ENCODE results near the gene DDRGK1.
A peak's percentile ranks its signal among the peaks of the same experiment; 100 is the strongest.
"Not testable (repeated sequence)": the region's sequence is repeated elsewhere in the genome, so short reads cannot be mapped to it uniquely, and the experiment has no call there.

Gene DDRGK1

GRCh38 chr20:3223994-3224680 lies 19.7 kb upstream of the DDRGK1 start:
- H3K4me3 ChIP-seq (ENCODE audit: low read depth, low read length), result no peak overlapping the region
- no peak for DNase-seq (ENCODE audit: low read depth)
- no peak for TF ChIP-seq CTCF (conservative IDR thresholded peaks at IDR 0.05; ENCODE audit: low read depth, low read length)

GRCh38 chr20:3223651-3223993 lies 19.1 kb upstream of the DDRGK1 start:
- H3K4me3 ChIP-seq (ENCODE audit: low read depth, low read length), result no peak overlapping the region
- no peak for TF ChIP-seq CTCF (conservative IDR thresholded peaks at IDR 0.05; ENCODE audit: low read depth, low read length)
- no peak for DNase-seq (ENCODE audit: low read depth)

GRCh38 chr20:3222635-3223600 lies 18.4 kb upstream of the DDRGK1 start:
- no peak for TF ChIP-seq CTCF (conservative IDR thresholded peaks at IDR 0.05; ENCODE audit: low read depth, low read length)
- H3K4me3 ChIP-seq (ENCODE audit: low read depth, low read length), result no peak overlapping the region
- DNase-seq (ENCODE audit: low read depth), result no peak

GRCh38 chr20:3221398-3222226 lies 17.1 kb upstream of the DDRGK1 start:
- DNase-seq (ENCODE audit: low read depth), result no peak
- no peak overlapping the region for H3K4me3 ChIP-seq (ENCODE audit: low read depth, low read length)

GRCh38 chr20:3218307-3218988 lies 14.0 kb upstream of the DDRGK1 start:
- H3K4me3 ChIP-seq (ENCODE audit: low read depth, low read length), result no peak overlapping the region
- peak; percentile 45 for DNase-seq (ENCODE audit: low read depth)
- peak; percentile 70 for TF ChIP-seq CTCF (conservative IDR thresholded peaks at IDR 0.05; ENCODE audit: low read depth, low read length)

More at GRCh38 chr20:3221398-3222226, 17.1 kb upstream of the DDRGK1 start:
- TF ChIP-seq CTCF (conservative IDR thresholded peaks at IDR 0.05; ENCODE audit: low read depth, low read length), result no peak

GRCh38 chr20:3215359-3215917 lies 11.0 kb upstream of the DDRGK1 start:
- not testable (repeated sequence) for DNase-seq (ENCODE audit: low read depth); H3K4me3 ChIP-seq (ENCODE audit: low read depth, low read length)
